Pons (tissue), 1 donor: Measurements from ENCODE around the gene NPLOC4.

Experiments
- DNase-seq: peaks from one replicate; pipeline ENCODE4 v3.0.0-alpha.2; 2016; ENCODE audit warnings: low spot score

Gene NPLOC4

GRCh38 chr17:81583589-81584342, 53.1 kb downstream of the NPLOC4 start:
- no peak for DNase-seq

- DNase-seq: no peak
Measured at GRCh38 chr17:81582749-81583148, 54.2 kb downstream of the NPLOC4 start.

GRCh38 chr17:81582341-81582740, 54.6 kb downstream of the NPLOC4 start:
- no peak for DNase-seq

- no peak for DNase-seq
Measured at GRCh38 chr17:81581758-81582157, 55.2 kb downstream of the NPLOC4 start.

- DNase-seq: no peak
Measured at GRCh38 chr17:81580481-81580880, 56.4 kb downstream of the NPLOC4 start.

- no peak for DNase-seq
Measured at GRCh38 chr17:81579821-81580321, 57.0 kb downstream of the NPLOC4 start.

GRCh38 chr17:81579298-81579697, 57.6 kb downstream of the NPLOC4 start:
- no peak for DNase-seq

- no peak for DNase-seq
Measured at GRCh38 chr17:81578561-81579225, 58.2 kb downstream of the NPLOC4 start.

GRCh38 chr17:81578038-81578441, 58.9 kb downstream of the NPLOC4 start:
- no peak for DNase-seq

- no peak for DNase-seq
Measured at GRCh38 chr17:81577278-81578000, 59.5 kb downstream of the NPLOC4 start.

- no peak for DNase-seq
Measured at GRCh38 chr17:81576621-81577277, 60.2 kb downstream of the NPLOC4 start.

- DNase-seq: no peak
Measured at GRCh38 chr17:81575836-81576235, 61.1 kb downstream of the NPLOC4 start.

GRCh38 chr17:81574643-81574956, 62.3 kb downstream of the NPLOC4 start:
- no peak for DNase-seq

- DNase-seq: no peak
Measured at GRCh38 chr17:81573794-81574642, 62.9 kb downstream of the NPLOC4 start.

- no peak for DNase-seq
Measured at GRCh38 chr17:81572563-81573168, 64.2 kb downstream of the NPLOC4 start.

- no peak for DNase-seq
Measured at GRCh38 chr17:81570964-81571363, 65.9 kb downstream of the NPLOC4 start.

- no peak for DNase-seq
Measured at GRCh38 chr17:81569986-81570514, 66.9 kb downstream of the NPLOC4 start.

GRCh38 chr17:81568416-81568815, 68.5 kb downstream of the NPLOC4 start:
- DNase-seq: no peak

GRCh38 chr17:81567191-81567590, 69.7 kb downstream of the NPLOC4 start:
- no peak for DNase-seq

- peak; percentile 49 for DNase-seq
Measured at GRCh38 chr17:81566461-81567126, 70.3 kb downstream of the NPLOC4 start.
